ENCODE data around the gene DBNDD2.

Gene DBNDD2

DNA sequence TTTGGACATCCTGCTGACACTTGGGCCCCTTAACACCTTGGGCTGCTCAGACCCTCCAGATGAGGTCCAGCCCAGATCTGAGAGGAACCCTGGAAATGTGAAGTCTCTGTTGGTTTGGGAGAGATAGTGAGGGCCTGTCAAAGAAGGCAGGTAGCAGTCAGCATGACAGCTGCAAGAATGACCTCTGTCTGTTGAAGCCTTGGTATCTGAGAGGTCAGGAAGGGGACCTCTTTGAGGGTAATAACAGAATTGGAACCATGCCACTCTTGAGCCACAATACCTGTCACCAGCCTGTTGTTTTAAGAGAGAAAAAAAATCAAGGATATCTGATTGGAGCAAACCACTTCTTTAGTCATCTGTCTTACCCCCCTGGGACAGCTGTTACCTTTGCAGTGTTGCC is 41.0 kb upstream of the DBNDD2 start:
- TF ChIP-seq, protein P1, sequence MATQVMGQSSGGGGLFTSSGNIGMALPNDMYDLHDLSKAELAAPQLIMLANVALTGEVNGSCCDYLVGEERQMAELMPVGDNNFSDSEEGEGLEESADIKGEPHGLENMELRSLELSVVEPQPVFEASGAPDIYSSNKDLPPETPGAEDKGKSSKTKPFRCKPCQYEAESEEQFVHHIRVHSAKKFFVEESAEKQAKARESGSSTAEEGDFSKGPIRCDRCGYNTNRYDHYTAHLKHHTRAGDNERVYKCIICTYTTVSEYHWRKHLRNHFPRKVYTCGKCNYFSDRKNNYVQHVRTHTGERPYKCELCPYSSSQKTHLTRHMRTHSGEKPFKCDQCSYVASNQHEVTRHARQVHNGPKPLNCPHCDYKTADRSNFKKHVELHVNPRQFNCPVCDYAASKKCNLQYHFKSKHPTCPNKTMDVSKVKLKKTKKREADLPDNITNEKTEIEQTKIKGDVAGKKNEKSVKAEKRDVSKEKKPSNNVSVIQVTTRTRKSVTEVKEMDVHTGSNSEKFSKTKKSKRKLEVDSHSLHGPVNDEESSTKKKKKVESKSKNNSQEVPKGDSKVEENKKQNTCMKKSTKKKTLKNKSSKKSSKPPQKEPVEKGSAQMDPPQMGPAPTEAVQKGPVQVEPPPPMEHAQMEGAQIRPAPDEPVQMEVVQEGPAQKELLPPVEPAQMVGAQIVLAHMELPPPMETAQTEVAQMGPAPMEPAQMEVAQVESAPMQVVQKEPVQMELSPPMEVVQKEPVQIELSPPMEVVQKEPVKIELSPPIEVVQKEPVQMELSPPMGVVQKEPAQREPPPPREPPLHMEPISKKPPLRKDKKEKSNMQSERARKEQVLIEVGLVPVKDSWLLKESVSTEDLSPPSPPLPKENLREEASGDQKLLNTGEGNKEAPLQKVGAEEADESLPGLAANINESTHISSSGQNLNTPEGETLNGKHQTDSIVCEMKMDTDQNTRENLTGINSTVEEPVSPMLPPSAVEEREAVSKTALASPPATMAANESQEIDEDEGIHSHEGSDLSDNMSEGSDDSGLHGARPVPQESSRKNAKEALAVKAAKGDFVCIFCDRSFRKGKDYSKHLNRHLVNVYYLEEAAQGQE (IDR thresholded peaks at IDR 0.05; ENCODE audit: insufficient read depth in 1 of 2, low read depth in 2 of 2, low read length in 2 of 2), result no peak
- TF ChIP-seq SIN3A (IDR thresholded peaks at IDR 0.05; ENCODE audit: borderline replicate concordance, insufficient read depth, low read length), result no peak
- no peak for TF ChIP-seq TAF1 (IDR thresholded peaks at IDR 0.05; ENCODE audit: borderline replicate concordance, insufficient read depth, low read length)
- TF ChIP-seq FOXP2 (optimal IDR thresholded peaks at IDR 0.05; ENCODE audit: borderline replicate concordance, extremely low read depth, extremely low read length, insufficient read depth), result no peak
- TF ChIP-seq POLR2AphosphoS5 (IDR thresholded peaks at IDR 0.05; ENCODE audit: low read depth, low read length), result no peak

- TF ChIP-seq TAF1 (IDR thresholded peaks at IDR 0.05; ENCODE audit: borderline replicate concordance, insufficient read depth, low read length), result no peak
- TF ChIP-seq FOXP2 (optimal IDR thresholded peaks at IDR 0.05; ENCODE audit: borderline replicate concordance, extremely low read depth, extremely low read length, insufficient read depth), result no peak
- TF ChIP-seq POLR2AphosphoS5 (IDR thresholded peaks at IDR 0.05; ENCODE audit: low read depth, low read length), result no peak
- no peak for TF ChIP-seq SIN3A (IDR thresholded peaks at IDR 0.05; ENCODE audit: borderline replicate concordance, insufficient read depth, low read length)
- TF ChIP-seq, protein P1 (IDR thresholded peaks at IDR 0.05; ENCODE audit: insufficient read depth in 1 of 2, low read depth in 2 of 2, low read length in 2 of 2), result no peak
Measured at GRCh38 chr20:45368221-45368980, 39.7 kb upstream of the DBNDD2 start.

- TF ChIP-seq TAF1 (IDR thresholded peaks at IDR 0.05; ENCODE audit: borderline replicate concordance, insufficient read depth, low read length) (no peak), FOXP2 (optimal IDR thresholded peaks at IDR 0.05; ENCODE audit: borderline replicate concordance, extremely low read depth, extremely low read length, insufficient read depth) (no peak), SIN3A (IDR thresholded peaks at IDR 0.05; ENCODE audit: borderline replicate concordance, insufficient read depth, low read length) (no peak), POLR2AphosphoS5 (IDR thresholded peaks at IDR 0.05; ENCODE audit: low read depth, low read length) (no peak)
- TF ChIP-seq, protein P1 (IDR thresholded peaks at IDR 0.05; ENCODE audit: insufficient read depth in 1 of 2, low read depth in 2 of 2, low read length in 2 of 2), result no peak
Measured at GRCh38 chr20:45370571-45371160, 37.4 kb upstream of the DBNDD2 start.

GRCh38 chr20:45372241-45372640 is 35.8 kb upstream of the DBNDD2 start:
- TF ChIP-seq POLR2AphosphoS5 (IDR thresholded peaks at IDR 0.05; ENCODE audit: low read depth, low read length), result no peak
- no peak for TF ChIP-seq SIN3A (IDR thresholded peaks at IDR 0.05; ENCODE audit: borderline replicate concordance, insufficient read depth, low read length)
- no peak for TF ChIP-seq TAF1 (IDR thresholded peaks at IDR 0.05; ENCODE audit: borderline replicate concordance, insufficient read depth, low read length)
- TF ChIP-seq FOXP2 (optimal IDR thresholded peaks at IDR 0.05; ENCODE audit: borderline replicate concordance, extremely low read depth, extremely low read length, insufficient read depth), result no peak
- TF ChIP-seq, protein P1 (IDR thresholded peaks at IDR 0.05; ENCODE audit: insufficient read depth in 1 of 2, low read depth in 2 of 2, low read length in 2 of 2), result no peak
